ENCODE data around the gene OR2T1. TPM values are rescaled to one million over a fixed set of nuclear protein-coding genes. Genes with fewer than 3 reads are reported as not detected.

OR2T1 gene
- polyA plus RNA-seq (2012; ENCODE audit: missing spikeins): not detected

- FAIRE-seq (no peak), DNase-seq (ENCODE audit: insufficient read length) (no peak)
- no peak for TF ChIP-seq POLR2A (IDR thresholded peaks at IDR 0.05; ENCODE audit: low read depth, low read length)
- TF ChIP-seq TAF1 (IDR thresholded peaks at IDR 0.05; ENCODE audit: borderline replicate concordance, low read depth, low read length): no peak
These were observed at the start of gene OR2T1 for GRCh38 chr1:248402748-248403147. TSS of gene OR2T1 (plus strand) at chr1:248403048. CDS start at chr1:248406148, 3,100 bp downstream.

GRCh38 chr1:248359415-248359814 lies 43.4 kb upstream of the OR2T1 start:
- no peak for TF ChIP-seq TAF1 (IDR thresholded peaks at IDR 0.05; ENCODE audit: borderline replicate concordance, low read depth, low read length)
- no peak for TF ChIP-seq POLR2AphosphoS5 (IDR thresholded peaks at IDR 0.05; ENCODE audit: low read depth, low read length)
- no peak for TF ChIP-seq POLR2A (IDR thresholded peaks at IDR 0.05; ENCODE audit: low read depth, low read length)
- no peak for FAIRE-seq

GRCh38 chr1:248361121-248361715 lies 41.6 kb upstream of the OR2T1 start, which contains the start of gene OR2T4:
TSS of gene OR2T4 (plus strand) at chr1:248361665. CDS start at chr1:248361665, 0 bp downstream.
- FAIRE-seq (no peak), DNase-seq (ENCODE audit: insufficient read length) (no peak)
- TF ChIP-seq POLR2AphosphoS5 (IDR thresholded peaks at IDR 0.05; ENCODE audit: low read depth, low read length): no peak
- no peak for TF ChIP-seq TAF1 (IDR thresholded peaks at IDR 0.05; ENCODE audit: borderline replicate concordance, low read depth, low read length)
- no peak for TF ChIP-seq POLR2A (IDR thresholded peaks at IDR 0.05; ENCODE audit: low read depth, low read length)

More at GRCh38 chr1:248359415-248359814, 43.4 kb upstream of the OR2T1 start:
- DNase-seq (ENCODE audit: insufficient read length): no peak

GRCh38 chr1:248366609-248367008 lies 36.2 kb upstream of the OR2T1 start:
- DNase-seq (ENCODE audit: insufficient read length) (no peak), FAIRE-seq (no peak)
- TF ChIP-seq POLR2AphosphoS5 (IDR thresholded peaks at IDR 0.05; ENCODE audit: low read depth, low read length) (no peak), POLR2A (IDR thresholded peaks at IDR 0.05; ENCODE audit: low read depth, low read length) (no peak), TAF1 (IDR thresholded peaks at IDR 0.05; ENCODE audit: borderline replicate concordance, low read depth, low read length) (no peak)

- FAIRE-seq (peak; percentile 24), DNase-seq (ENCODE audit: insufficient read length) (no peak)
- TF ChIP-seq POLR2AphosphoS5 (IDR thresholded peaks at IDR 0.05; ENCODE audit: low read depth, low read length): no peak
- TF ChIP-seq TAF1 (IDR thresholded peaks at IDR 0.05; ENCODE audit: borderline replicate concordance, low read depth, low read length): no peak
- TF ChIP-seq POLR2A (IDR thresholded peaks at IDR 0.05; ENCODE audit: low read depth, low read length): no peak
These were observed 30.5 kb upstream of the OR2T1 start for GRCh38 chr1:248372394-248372793.

- TF ChIP-seq POLR2A (IDR thresholded peaks at IDR 0.05; ENCODE audit: low read depth, low read length): no peak
- no peak for TF ChIP-seq TAF1 (IDR thresholded peaks at IDR 0.05; ENCODE audit: borderline replicate concordance, low read depth, low read length)
- FAIRE-seq (no peak), DNase-seq (ENCODE audit: insufficient read length) (no peak)
These were observed 29.1 kb upstream of the OR2T1 start for GRCh38 chr1:248373761-248374160.

- no peak for FAIRE-seq
These were observed 27.4 kb upstream of the OR2T1 start, which contains the start of gene OR2T6 for GRCh38 chr1:248375446-248375845. TSS of gene OR2T6 (plus strand) at chr1:248375746. CDS start at chr1:248387609, 11,863 bp downstream.

GRCh38 chr1:248376916-248377315 lies 25.9 kb upstream of the OR2T1 start:
- no peak for FAIRE-seq
- TF ChIP-seq TAF1 (IDR thresholded peaks at IDR 0.05; ENCODE audit: borderline replicate concordance, low read depth, low read length): no peak
- TF ChIP-seq POLR2AphosphoS5 (IDR thresholded peaks at IDR 0.05; ENCODE audit: low read depth, low read length): no peak
- no peak for TF ChIP-seq POLR2A (IDR thresholded peaks at IDR 0.05; ENCODE audit: low read depth, low read length)
- DNase-seq (ENCODE audit: insufficient read length): no peak

More at GRCh38 chr1:248375446-248375845, 27.4 kb upstream of the OR2T1 start, which contains the start of gene OR2T6:
- no peak for TF ChIP-seq TAF1 (IDR thresholded peaks at IDR 0.05; ENCODE audit: borderline replicate concordance, low read depth, low read length)
- no peak for TF ChIP-seq POLR2A (IDR thresholded peaks at IDR 0.05; ENCODE audit: low read depth, low read length)
- TF ChIP-seq POLR2AphosphoS5 (IDR thresholded peaks at IDR 0.05; ENCODE audit: low read depth, low read length): no peak
- DNase-seq (ENCODE audit: insufficient read length): no peak

GRCh38 chr1:248380854-248381253 lies 22.0 kb upstream of the OR2T1 start:
- DNase-seq (ENCODE audit: insufficient read length) (no peak), FAIRE-seq (no peak)
- no peak for TF ChIP-seq POLR2AphosphoS5 (IDR thresholded peaks at IDR 0.05; ENCODE audit: low read depth, low read length)
- TF ChIP-seq TAF1 (IDR thresholded peaks at IDR 0.05; ENCODE audit: borderline replicate concordance, low read depth, low read length): no peak
- TF ChIP-seq POLR2A (IDR thresholded peaks at IDR 0.05; ENCODE audit: low read depth, low read length): no peak

GRCh38 chr1:248388426-248388825 lies 14.4 kb upstream of the OR2T1 start:
- TF ChIP-seq POLR2AphosphoS5 (IDR thresholded peaks at IDR 0.05; ENCODE audit: low read depth, low read length): no peak
- TF ChIP-seq TAF1 (IDR thresholded peaks at IDR 0.05; ENCODE audit: borderline replicate concordance, low read depth, low read length): no peak
- no peak for TF ChIP-seq POLR2A (IDR thresholded peaks at IDR 0.05; ENCODE audit: low read depth, low read length)
- FAIRE-seq (no peak), DNase-seq (ENCODE audit: insufficient read length) (no peak)

GRCh38 chr1:248393050-248393449 lies 9.8 kb upstream of the OR2T1 start:
- DNase-seq (ENCODE audit: insufficient read length): no peak
- TF ChIP-seq TAF1 (IDR thresholded peaks at IDR 0.05; ENCODE audit: borderline replicate concordance, low read depth, low read length) (no peak), POLR2AphosphoS5 (IDR thresholded peaks at IDR 0.05; ENCODE audit: low read depth, low read length) (no peak), POLR2A (IDR thresholded peaks at IDR 0.05; ENCODE audit: low read depth, low read length) (no peak)
- no peak for FAIRE-seq

GRCh38 chr1:248404024-248404423 lies 1.2 kb downstream of the OR2T1 start:
- DNase-seq (ENCODE audit: insufficient read length) (no peak), FAIRE-seq (peak; percentile 100)
- no peak for TF ChIP-seq POLR2A (IDR thresholded peaks at IDR 0.05; ENCODE audit: low read depth, low read length)
- no peak for TF ChIP-seq POLR2AphosphoS5 (IDR thresholded peaks at IDR 0.05; ENCODE audit: low read depth, low read length)
- no peak for TF ChIP-seq TAF1 (IDR thresholded peaks at IDR 0.05; ENCODE audit: borderline replicate concordance, low read depth, low read length)

Data from GM12892 (cell line).